AG04449 (cell line): ENCODE data around the gene C15orf39.

Source experiments
- CTCF ChIA-PET: fragments of 350-600 bp; formaldehyde crosslinking; extraction: SDS; loops from one replicate; lab custom pipeline; 2021; ENCODE audit warnings: antibody characterized with exemption; lab: Yijun Ruan, JAX
- POLR2A ChIA-PET: fragments of 400-600, 350-600 bp; formaldehyde crosslinking; extraction: SDS; loops from one replicate; lab custom pipeline; 2020; ENCODE audit warnings: antibody characterized with exemption, inconsistent platforms; lab: Yijun Ruan, JAX
- DNase-seq: peaks from one replicate; pipeline ENCODE4 v3.0.0-alpha.2; 2010; ENCODE audit warnings: low read depth, low spot score
- H3K4me3 ChIP-seq: 2 replicates; pipeline ENCODE4 v1.5.1; 2011; ENCODE audit warnings: low read depth, mild to moderate bottlenecking, control low read depth, low read length
- CTCF ChIP-seq: IDR thresholded peaks from one replicate; pipeline ENCODE4 v1.5.1; 2011; ENCODE audit warnings: mild to moderate bottlenecking, moderate library complexity, low read length, control low read depth, inconsistent platforms; ENCODE audit not compliant: insufficient read depth; ENCODE audit errors: missing control alignments

The C15orf39 gene

GRCh38 chr15:75206006-75206405 lies 4.3 kb downstream of the C15orf39 start:
- no peak for DNase-seq
- CTCF ChIA-PET = interaction anchor here (0.9 to 10.9 kb wide), 4 partner anchors 10 to 304 kb away, joined by 3 to 337 read pairs (median 32); partner anchors contain the start of gene PPCDC
- no peak for TF ChIP-seq CTCF
- POLR2A ChIA-PET = interaction anchor here (0.7 kb wide), 1 partner anchor 11 kb away, joined by 3 read pairs; no protein-coding TSS in a partner anchor
- H3K4me3 ChIP-seq = no peak overlapping the region

- ChIA-PET POLR2A (interaction anchor here (0.8 kb wide), 1 partner anchor 184 kb away, joined by 3 read pairs; the partner anchor contains the start of gene PPCDC), CTCF (interaction anchor here (2.0 to 10.9 kb wide), 5 partner anchors 9 to 305 kb away, joined by 5 to 337 read pairs (median 12); partner anchors contain the start of gene PPCDC)
- no peak for DNase-seq
- no peak overlapping the region for H3K4me3 ChIP-seq
- TF ChIP-seq CTCF = no peak
These were observed 5.3 kb downstream of the C15orf39 start for GRCh38 chr15:75206803-75207617.

GRCh38 chr15:75207618-75208500 lies 6.2 kb downstream of the C15orf39 start:
- DNase-seq = no peak
- CTCF ChIA-PET = interaction anchor here (1.1 to 10.9 kb wide), 7 partner anchors 8 to 306 kb away, joined by 3 to 337 read pairs (median 5); partner anchors contain the start of genes PPCDC and RPP25
- POLR2A ChIA-PET = interaction anchor here (0.8 to 1.1 kb wide), 2 partner anchors 183 to 184 kb away, joined by 3 to 4 read pairs; partner anchors contain the start of gene PPCDC
- no peak for TF ChIP-seq CTCF
- no peak overlapping the region for H3K4me3 ChIP-seq

GRCh38 chr15:75208501-75209288 lies 7.0 kb downstream of the C15orf39 start:
- CTCF ChIA-PET = interaction anchor here (1.1 to 10.9 kb wide), 7 partner anchors 7 to 307 kb away, joined by 3 to 337 read pairs (median 5); partner anchors contain the start of genes PPCDC and RPP25
- no peak overlapping the region for H3K4me3 ChIP-seq
- no peak for DNase-seq
- no peak for TF ChIP-seq CTCF
- POLR2A ChIA-PET = interaction anchor here (1.1 kb wide), 1 partner anchor 184 kb away, joined by 4 read pairs; no protein-coding TSS in a partner anchor

GRCh38 chr15:75209289-75209676 lies 7.6 kb downstream of the C15orf39 start:
- CTCF ChIA-PET = interaction anchor here (1.1 to 10.9 kb wide), 5 partner anchors 8 to 308 kb away, joined by 3 to 337 read pairs (median 5); partner anchors contain the start of genes C15orf39, PPCDC and RPP25
- DNase-seq = no peak
- POLR2A ChIA-PET = interaction anchor here (0.7 kb wide), 1 partner anchor 26 kb away, joined by 3 read pairs; no protein-coding TSS in a partner anchor
- no peak for TF ChIP-seq CTCF
- no peak overlapping the region for H3K4me3 ChIP-seq
